LoVo (cell line): ENCODE results near the gene WDR43.
A peak's percentile ranks its signal among the peaks of the same experiment; 100 is the strongest.

ENCODE experiments used
- DNase-seq: peaks from one replicate; pipeline ENCODE4 v3.0.0-alpha.2; 2016; ENCODE audit warnings: low spot score

Gene WDR43

DNA sequence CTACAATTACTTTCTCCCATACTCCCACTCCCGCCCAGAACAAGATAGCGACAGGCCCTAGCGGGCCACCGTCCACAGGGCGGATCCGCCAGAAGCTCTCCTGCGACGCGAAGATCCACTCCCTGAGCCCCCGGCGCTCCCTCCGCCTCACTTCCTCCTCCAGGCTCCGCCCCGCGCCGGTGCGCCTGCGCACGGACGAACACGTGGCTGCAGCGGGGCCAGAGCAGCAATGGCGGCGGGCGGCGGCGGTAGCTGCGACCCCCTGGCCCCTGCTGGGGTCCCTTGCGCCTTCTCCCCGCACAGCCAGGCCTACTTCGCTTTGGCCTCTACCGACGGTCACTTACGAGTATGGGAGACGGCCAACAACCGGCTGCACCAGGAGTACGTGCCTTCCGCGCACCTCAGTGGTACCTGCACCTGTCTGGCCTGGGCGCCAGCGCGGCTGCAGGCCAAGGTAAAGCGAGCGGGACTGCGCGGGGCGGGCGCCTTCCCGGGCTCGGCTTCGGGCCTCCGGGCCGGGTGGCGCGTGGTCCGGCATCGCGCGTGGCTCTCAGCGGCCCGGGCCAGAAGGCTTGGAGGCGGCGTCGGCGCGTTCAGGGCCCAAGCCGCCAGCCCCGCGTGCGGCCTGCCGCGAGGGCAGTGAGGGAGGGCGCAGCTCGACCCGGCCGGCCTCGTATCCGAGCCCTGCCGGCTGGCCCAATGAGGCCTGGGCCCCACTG lies at the start of gene WDR43:
TSS of gene WDR43 (plus strand) at position 198 of the 719 bp plus-strand sequence. CDS start at position 230, 32 bp downstream.
- DNase-seq = peak; percentile 99

DNA sequence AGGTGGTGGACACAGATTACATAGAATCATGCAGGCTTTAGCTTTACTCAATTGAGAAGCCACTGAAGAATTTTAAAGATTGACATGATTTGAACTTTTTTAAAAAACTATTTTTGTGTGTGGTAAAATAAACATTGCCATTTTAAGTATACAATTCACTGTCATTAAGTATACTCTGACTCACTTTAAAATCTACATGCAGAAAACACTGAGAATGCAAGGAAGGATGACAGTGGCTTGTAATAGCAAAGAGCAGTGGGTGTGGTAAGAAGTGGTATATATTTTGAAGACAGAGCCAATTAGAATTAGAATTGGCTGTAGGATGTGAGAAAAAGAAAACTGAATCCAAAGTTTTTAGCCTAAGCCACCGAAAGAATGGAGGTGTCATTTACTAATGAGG lies 39.3 kb upstream of the WDR43 start:
- DNase-seq = no peak

DNA sequence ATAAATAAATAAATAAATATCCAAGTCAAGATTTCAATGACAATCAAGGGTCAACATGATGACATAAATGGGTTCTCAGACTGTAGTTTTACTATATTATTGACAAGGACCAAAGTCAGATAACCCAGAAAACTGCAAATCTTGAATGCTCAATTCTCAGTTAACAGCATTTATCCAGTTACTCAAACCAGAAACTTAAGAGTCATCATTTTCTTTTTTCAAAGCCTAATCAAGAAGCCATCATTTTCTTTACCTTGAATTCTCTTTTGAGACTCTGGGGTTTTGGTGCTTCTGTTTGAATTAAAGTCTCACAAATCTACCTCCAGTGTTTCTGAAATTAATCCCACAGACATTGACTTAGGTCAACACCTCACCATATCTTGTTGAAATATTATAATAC lies 38.5 kb upstream of the WDR43 start:
- DNase-seq = no peak

GRCh38 chr2:28868611-28869010 lies 25.9 kb upstream of the WDR43 start:
- no peak for DNase-seq

DNA sequence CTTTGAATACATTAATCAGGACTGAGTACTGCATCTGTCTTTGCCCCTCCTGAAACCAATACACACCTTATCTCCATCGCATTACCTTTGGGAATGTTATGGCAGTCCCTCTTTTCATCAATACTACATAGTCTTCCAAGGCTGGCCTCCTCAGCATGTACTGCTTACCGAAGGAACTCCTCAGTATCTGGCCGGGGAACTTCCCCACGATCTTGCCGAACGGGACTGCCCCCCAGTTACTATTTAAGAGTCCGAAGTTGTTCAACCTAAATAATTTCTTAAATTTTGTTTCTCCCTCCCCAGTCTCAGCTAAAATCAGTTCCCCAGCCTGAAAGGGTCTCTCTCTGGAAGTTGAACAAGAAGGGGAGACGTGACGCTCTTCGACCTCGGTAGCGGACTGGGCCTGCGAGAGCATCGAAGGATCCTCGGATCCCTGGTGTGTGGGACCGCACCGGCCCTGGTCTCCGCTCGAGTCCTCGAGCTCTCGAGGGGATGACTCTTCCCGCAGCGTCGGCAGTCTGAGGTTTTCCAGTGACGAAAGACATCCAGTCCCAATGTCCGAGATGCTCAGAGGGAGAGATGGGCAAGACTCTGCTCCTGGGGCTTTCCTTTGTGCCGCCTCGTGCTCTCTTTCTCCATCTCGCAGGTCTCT lies 24.8 kb upstream of the WDR43 start:
- peak; percentile 3 for DNase-seq

DNA sequence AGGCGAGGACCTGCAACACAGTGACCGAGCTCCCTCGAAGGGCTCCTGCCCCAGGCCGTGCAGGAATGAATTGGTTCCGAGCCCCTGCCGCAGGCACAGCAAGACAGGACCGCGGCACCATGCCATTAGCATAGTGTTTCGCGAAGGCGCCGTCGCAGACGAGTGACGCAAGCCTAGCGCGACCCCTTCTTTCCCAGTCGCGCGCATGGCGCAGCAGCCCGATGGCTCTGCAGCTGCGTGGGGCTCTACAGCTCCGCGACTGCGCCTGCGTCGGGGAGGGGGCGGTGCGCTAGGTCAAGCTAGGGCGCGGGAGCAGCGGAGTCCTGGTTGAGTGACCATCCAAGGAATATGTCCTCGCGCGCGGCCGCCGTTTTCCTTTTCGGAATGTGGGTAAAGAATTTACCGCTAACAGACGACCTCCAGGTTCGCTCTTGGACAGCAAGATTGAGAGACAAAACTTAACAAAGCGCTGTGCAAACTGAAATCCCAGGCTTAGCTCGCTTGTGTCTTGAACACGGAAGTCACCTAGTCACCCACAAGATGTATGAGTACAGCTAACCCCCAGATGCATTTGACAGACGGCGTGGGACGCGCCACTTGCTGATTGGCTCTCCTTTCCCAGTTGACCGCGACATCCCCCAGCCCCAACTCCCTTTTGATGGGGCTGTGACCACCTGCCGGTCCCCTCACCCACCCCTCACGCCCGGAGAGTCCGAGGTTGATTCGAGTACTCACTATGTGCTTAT lies 24.1 kb upstream of the WDR43 start, which contains the start of gene TRMT61B:
TSS of gene TRMT61B (minus strand) at position 164 of the 746 bp plus-strand sequence. CDS start at position 132, 32 bp downstream.
- peak; percentile 97 for DNase-seq

DNA sequence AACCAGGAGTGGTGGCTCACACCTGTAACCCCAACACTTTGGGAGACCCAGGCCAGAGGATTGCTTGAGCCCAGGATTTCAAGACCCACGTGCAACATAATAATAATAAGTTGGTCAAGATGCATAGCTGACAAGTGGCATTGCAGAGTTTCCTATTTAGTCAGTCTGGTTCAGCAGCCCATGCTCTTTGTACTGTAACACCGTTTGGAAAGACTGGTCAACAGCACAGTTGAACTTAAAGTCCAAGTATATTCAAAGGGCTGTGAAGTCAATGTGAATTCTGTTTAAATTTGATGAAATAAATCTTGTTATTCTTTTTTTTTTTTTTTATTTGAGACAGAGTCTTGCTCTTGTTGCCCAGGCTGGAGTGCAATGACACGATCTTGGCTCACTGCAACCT lies 22.8 kb upstream of the WDR43 start:
- no peak for DNase-seq

DNA sequence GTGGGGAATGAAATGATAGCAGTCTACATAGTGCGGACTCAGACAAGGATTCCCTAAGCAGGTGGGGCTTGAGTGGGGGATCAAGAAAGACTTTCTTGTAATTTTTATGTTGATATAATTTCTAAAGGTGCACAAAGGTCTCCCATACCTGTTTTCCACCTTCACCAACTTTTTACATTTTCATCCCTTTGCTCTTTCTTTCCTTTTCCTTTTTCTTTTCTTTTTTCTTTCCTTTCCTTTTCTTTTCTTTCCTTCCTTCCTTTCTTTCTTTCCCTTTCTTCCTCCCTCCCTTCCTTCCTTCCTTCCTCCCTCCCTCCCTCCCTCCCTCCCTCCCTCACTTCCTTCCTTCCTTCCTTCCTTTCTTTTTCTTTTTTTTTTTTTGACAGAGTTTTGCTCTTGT lies 14.3 kb upstream of the WDR43 start:
- DNase-seq = no peak

- no peak for DNase-seq
These were observed 979 bp upstream of the WDR43 start for GRCh38 chr2:28893488-28893887.

GRCh38 chr2:28895189-28895893 lies 874 bp downstream of the WDR43 start:
- DNase-seq = peak; percentile 52

- DNase-seq = peak; percentile 46
These were observed 2.4 kb downstream of the WDR43 start for GRCh38 chr2:28896906-28897305.

- no peak for DNase-seq
These were observed 3.6 kb downstream of the WDR43 start for GRCh38 chr2:28898048-28898447.

- no peak for DNase-seq
These were observed 6.7 kb downstream of the WDR43 start for GRCh38 chr2:28901202-28901601.

DNA sequence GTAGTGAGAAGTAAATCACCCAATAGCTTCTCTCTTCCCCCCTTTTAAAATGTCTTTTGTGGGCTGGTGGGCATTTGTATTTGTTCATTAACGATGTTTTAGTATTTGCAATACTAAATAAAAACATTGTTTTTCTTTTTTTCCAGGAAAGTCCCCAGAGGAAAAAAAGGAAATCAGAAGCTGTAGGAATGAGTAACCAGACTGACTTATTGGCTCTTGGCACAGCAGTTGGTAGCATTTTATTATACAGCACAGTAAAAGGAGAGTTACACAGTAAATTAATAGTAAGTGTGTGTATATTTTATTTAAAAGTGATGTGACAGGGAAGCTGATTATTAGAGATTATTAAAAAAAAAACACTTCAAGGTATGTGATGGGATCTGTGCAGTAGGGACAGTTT lies 7.4 kb downstream of the WDR43 start:
- DNase-seq = no peak

DNA sequence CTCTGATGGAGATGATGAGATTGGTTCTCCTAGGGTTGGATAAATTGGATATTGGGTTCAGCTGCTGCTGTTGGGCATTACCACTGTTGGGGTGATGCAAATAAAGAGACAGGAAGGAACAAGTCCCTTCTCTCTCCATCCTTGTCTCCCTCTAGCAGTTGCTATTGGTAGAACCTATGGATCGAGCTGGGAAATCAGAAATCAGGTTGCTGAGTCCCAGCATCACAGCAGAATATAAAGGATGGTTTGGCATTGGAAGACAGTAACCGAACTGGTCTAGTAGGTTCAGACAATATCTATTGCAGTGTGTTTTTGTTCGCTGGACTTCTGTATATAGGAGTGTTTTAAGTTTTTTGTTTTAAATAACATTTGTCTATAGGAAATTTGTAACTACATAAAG lies 8.1 kb downstream of the WDR43 start:
- DNase-seq = no peak

DNA sequence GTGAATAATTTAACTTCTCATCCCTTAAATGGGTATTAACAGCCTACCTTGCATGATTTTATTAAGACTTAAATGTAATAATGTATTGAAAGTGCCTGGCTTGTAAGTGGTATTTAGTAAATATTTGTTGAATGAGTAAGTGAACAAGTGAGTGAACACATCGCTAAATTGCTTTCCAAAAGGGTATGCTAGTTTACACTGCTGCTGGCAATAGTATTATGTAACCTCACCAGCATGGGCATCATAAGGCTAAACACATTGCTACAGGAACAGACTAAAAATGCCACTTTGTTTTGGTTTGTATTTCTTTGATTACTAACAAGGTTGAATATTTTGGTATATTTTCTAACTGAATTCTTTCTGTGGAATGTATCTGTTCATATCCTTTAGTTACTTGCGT lies 9.8 kb downstream of the WDR43 start:
- DNase-seq = no peak

- no peak for DNase-seq
These were observed 10.5 kb downstream of the WDR43 start for GRCh38 chr2:28904802-28905457.

DNA sequence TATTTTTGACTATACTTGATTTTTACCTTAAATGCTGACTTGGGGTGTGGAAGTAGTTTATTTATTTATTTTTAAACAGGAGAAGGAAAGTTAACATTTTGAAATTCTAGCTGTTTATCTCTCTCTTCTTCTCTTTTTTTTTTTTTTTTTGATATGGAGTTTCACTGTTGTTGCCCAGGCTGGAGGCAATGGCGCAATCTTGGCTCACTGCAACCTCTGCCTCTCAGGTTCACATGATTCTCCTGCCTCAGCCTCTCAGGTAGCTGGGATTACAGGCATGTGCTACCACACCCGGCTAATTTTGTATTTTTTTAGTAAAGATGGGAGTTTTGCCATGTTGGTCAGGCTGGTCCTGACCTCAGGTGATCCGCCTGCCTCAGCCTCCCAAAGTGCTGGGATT lies 11.1 kb downstream of the WDR43 start:
- DNase-seq = no peak

- DNase-seq = no peak
These were observed 11.9 kb downstream of the WDR43 start for GRCh38 chr2:28906376-28906775.

GRCh38 chr2:28906821-28907220 lies 12.4 kb downstream of the WDR43 start:
- DNase-seq = no peak

- no peak for DNase-seq
These were observed 13.7 kb downstream of the WDR43 start for GRCh38 chr2:28908172-28908571.
